Thyroid gland (tissue), 4 donors: ENCODE results near the gene NHLH2. TPM values are rescaled to one million over a fixed set of nuclear protein-coding genes. Genes with fewer than 3 reads are reported as not detected.

Source experiments
- DNase-seq, 2 donors: peaks; one replicate each; pipeline ENCODE4 v3.0.0-alpha.2; 2019
- H3K27ac ChIP-seq, 3 donors: fragments of 200-600 bp; sonication (generic); 1 replicate in 2 of 3; 2 replicates in 1 of 3; pipeline ENCODE4 v1.5.1; 2016 to 2019; ENCODE audit warnings: mild to moderate bottlenecking in 1 of 3, moderate library complexity in 1 of 3
- H3K27me3 ChIP-seq: fragments of 200-600 bp; sonication (generic); one replicate; pipeline ENCODE4 v1.5.1; 2019
- H3K36me3 ChIP-seq, 2 donors: fragments of 200-600 bp; sonication (generic); one replicate each; pipeline ENCODE4 v1.5.1; 2016 to 2019
- H3K4me1 ChIP-seq, 2 donors: fragments of 200-600 bp; sonication (generic); one replicate each; pipeline ENCODE4 v1.5.1; 2017 to 2019
- H3K4me3 ChIP-seq, 3 donors: fragments of 200-600 bp; sonication (generic); replicated peaks in 1 of 3; 1 replicate in 2 of 3; 2 replicates in 1 of 3; pipeline ENCODE4 v1.5.1; 2016; ENCODE audit warnings: mild to moderate bottlenecking in 1 of 3
- H3K9me3 ChIP-seq: fragments of 200-600 bp; sonication (generic); one replicate; pipeline ENCODE4 v1.5.1; 2017
- CTCF ChIP-seq, 6 experiments: fragments of 200-600 bp in 3 of 6; fragments of 450-650 bp in 3 of 6; sonication (generic) in 3 of 6; IDR thresholded peaks; one replicate each; pipeline ENCODE4 v1.5.1; 2016 to 2019; ENCODE audit warnings: antibody characterized with exemption in 6 of 6, mild to moderate bottlenecking in 2 of 6, inconsistent platforms in 1 of 6, moderate library complexity in 1 of 6
- POLR2A ChIP-seq, 2 donors: fragments of 450-650 bp; IDR thresholded peaks; one replicate each; pipeline ENCODE4 v1.6.1; 2017; ENCODE audit warnings: antibody characterized with exemption in 2 of 2, mild to moderate bottlenecking in 2 of 2, moderate library complexity in 1 of 2
- whole genome bisulfite sequencing, 2 donors: methylation state at CpG; one replicate each; pipeline ENCODE4 v1.1.5; 2017; 5-methylcytosine and 5-hydroxymethylcytosine counted together
- intact Hi-C: fragments of 100-400 bp; cut with DNase I; formaldehyde crosslinking; loops from one replicate; pipeline ENCODE4 v1.15.1; 2023
- total RNA-seq, 4 donors: library from RNA; depleted of rRNA; stranded (reverse); fragments of >200 nt; gene quantifications; one replicate each; pipeline ENCODE4 v1.2.3, GENCODE V29; 2016

The NHLH2 gene
- total RNA-seq, 4 donors from 2014 or later: not detected

- no peaks in the 10 kb centered on the region for H3K4me1 ChIP-seq
- no peak for TF ChIP-seq CTCF (IDR thresholded peaks at IDR 0.05)
- no peak for TF ChIP-seq POLR2A (IDR thresholded peaks at IDR 0.05)
- no peak overlapping the region for H3K4me3 ChIP-seq
- no peaks in the 10 kb centered on the region for H3K27me3 ChIP-seq
- intact Hi-C loops: no loop called here
- no peak overlapping the region for H3K27ac ChIP-seq
- DNase-seq: no peak
- no peaks in the 10 kb centered on the region for H3K36me3 ChIP-seq
- H3K9me3 ChIP-seq: no peaks in the 10 kb centered on the region
- 0 to 65% methylated on average over 2 of the region's 2 CpGs for WGBS, 2 donors
These were observed 13.1 kb upstream of the NHLH2 start for GRCh38 chr1:115854005-115854404.

GRCh38 chr1:115850937-115851336, 10.0 kb upstream of the NHLH2 start:
- DNase-seq: no peak
- no peak overlapping the region for H3K27ac ChIP-seq
- no peaks in the 10 kb centered on the region for H3K4me1 ChIP-seq
- no peaks in the 10 kb centered on the region for H3K27me3 ChIP-seq
- TF ChIP-seq POLR2A (IDR thresholded peaks at IDR 0.05) (no peak), CTCF (IDR thresholded peaks at IDR 0.05) (no peak)
- H3K4me3 ChIP-seq: no peak overlapping the region
- intact Hi-C loops: no loop called here
- no peaks in the 10 kb centered on the region for H3K9me3 ChIP-seq
- H3K36me3 ChIP-seq: no peaks in the 10 kb centered on the region
- 80 to 91% methylated on average over 2 of the region's 2 CpGs for WGBS, 2 donors

GRCh38 chr1:115847787-115848186, 6.9 kb upstream of the NHLH2 start:
- H3K4me3 ChIP-seq: no peak overlapping the region
- H3K27ac ChIP-seq: no peak overlapping the region
- H3K9me3 ChIP-seq: no peaks in the 10 kb centered on the region
- H3K36me3 ChIP-seq: no peaks in the 10 kb centered on the region
- WGBS, 2 donors: 41 to 50% methylated on average over 1 of the region's 1 CpG
- DNase-seq: no peak
- intact Hi-C loops: no loop called here
- TF ChIP-seq CTCF (IDR thresholded peaks at IDR 0.05) (no peak), POLR2A (IDR thresholded peaks at IDR 0.05) (no peak)
- H3K27me3 ChIP-seq: no peaks in the 10 kb centered on the region
- no peaks in the 10 kb centered on the region for H3K4me1 ChIP-seq

- no peak for DNase-seq
- H3K36me3 ChIP-seq: no peaks in the 10 kb centered on the region
- H3K27ac ChIP-seq: no peak overlapping the region
- no peak overlapping the region for H3K4me3 ChIP-seq
- intact Hi-C loops: no loop called here
- H3K4me1 ChIP-seq: peaks cover 14 to 20% of the 10 kb centered on the region in 2 donors
- H3K27me3 ChIP-seq: peaks cover 35% of the 10 kb centered on the region
- WGBS, 2 donors: 58 to 88% methylated on average over 1 of the region's 1 CpG
- no peaks in the 10 kb centered on the region for H3K9me3 ChIP-seq
- TF ChIP-seq POLR2A (IDR thresholded peaks at IDR 0.05) (no peak), CTCF (IDR thresholded peaks at IDR 0.05) (no peak)
These were observed 2.0 kb upstream of the NHLH2 start for GRCh38 chr1:115842948-115843347.

GRCh38 chr1:115839679-115840237, 1.2 kb downstream of the NHLH2 start:
- WGBS, 2 donors: 8 to 9% methylated on average over 23 of the region's 23 CpGs
- Histone ChIP-seq H3K4me1 (peaks cover 20 to 25% of the 10 kb centered on the region in 2 donors), H3K4me3 (no peak overlapping the region), H3K36me3 (no peaks in the 10 kb centered on the region), H3K27me3 (peaks cover 42% of the 10 kb centered on the region), H3K9me3 (no peaks in the 10 kb centered on the region), H3K27ac (no peak overlapping the region)
- no peak for TF ChIP-seq POLR2A (IDR thresholded peaks at IDR 0.05)
- TF ChIP-seq CTCF (IDR thresholded peaks at IDR 0.05): no peak
- intact Hi-C loops: no loop called here
- DNase-seq: no peak
